C4-2B (cell line): ENCODE results near the gene HTR4.

ENCODE experiments used
- ZFX ChIP-seq: fragments of 450-650 bp; IDR thresholded peaks from 2 replicates; pipeline ENCODE4 v1.6.1; 2017
- TF ChIP-seq, protein P1 (sequence below): fragments of 450-650 bp; conservative IDR thresholded peaks from 2 replicates; pipeline ENCODE4 v1.5.1; 2017; ENCODE audit warnings: mild to moderate bottlenecking

GRCh38 chr5:148619484-148619883 is 34.8 kb downstream of the HTR4 start:
- TF ChIP-seq, protein P1, sequence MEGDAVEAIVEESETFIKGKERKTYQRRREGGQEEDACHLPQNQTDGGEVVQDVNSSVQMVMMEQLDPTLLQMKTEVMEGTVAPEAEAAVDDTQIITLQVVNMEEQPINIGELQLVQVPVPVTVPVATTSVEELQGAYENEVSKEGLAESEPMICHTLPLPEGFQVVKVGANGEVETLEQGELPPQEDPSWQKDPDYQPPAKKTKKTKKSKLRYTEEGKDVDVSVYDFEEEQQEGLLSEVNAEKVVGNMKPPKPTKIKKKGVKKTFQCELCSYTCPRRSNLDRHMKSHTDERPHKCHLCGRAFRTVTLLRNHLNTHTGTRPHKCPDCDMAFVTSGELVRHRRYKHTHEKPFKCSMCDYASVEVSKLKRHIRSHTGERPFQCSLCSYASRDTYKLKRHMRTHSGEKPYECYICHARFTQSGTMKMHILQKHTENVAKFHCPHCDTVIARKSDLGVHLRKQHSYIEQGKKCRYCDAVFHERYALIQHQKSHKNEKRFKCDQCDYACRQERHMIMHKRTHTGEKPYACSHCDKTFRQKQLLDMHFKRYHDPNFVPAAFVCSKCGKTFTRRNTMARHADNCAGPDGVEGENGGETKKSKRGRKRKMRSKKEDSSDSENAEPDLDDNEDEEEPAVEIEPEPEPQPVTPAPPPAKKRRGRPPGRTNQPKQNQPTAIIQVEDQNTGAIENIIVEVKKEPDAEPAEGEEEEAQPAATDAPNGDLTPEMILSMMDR: no peak
- TF ChIP-seq ZFX: no peak
